Adrenal gland (tissue), 5 donors: ENCODE results near the gene CNTN2.

Source experiments
- POLR2A ChIP-seq, 2 donors: fragments of 450-650 bp; IDR thresholded peaks; one replicate each; pipeline ENCODE4 v1.6.1; 2017; ENCODE audit warnings: antibody characterized with exemption in 2 of 2, mild to moderate bottlenecking in 2 of 2, moderate library complexity in 1 of 2
- TF ChIP-seq, protein P1 (sequence below), 6 experiments: fragments of 450-650 bp in 4 of 6; fragments of 200-600 bp in 2 of 6; sonication (generic) in 1 of 6; IDR thresholded peaks; 1 replicate in 5 of 6; 2 replicates in 1 of 6; pipeline versions ENCODE4 v1.5.1 to v1.8.0; 2016 to 2021; ENCODE audit warnings: antibody characterized with exemption in 6 of 6, mild to moderate bottlenecking in 2 of 6, moderate library complexity in 1 of 6
- donor health status: DM: no; HTN: no; CAD: no.

DNA sequence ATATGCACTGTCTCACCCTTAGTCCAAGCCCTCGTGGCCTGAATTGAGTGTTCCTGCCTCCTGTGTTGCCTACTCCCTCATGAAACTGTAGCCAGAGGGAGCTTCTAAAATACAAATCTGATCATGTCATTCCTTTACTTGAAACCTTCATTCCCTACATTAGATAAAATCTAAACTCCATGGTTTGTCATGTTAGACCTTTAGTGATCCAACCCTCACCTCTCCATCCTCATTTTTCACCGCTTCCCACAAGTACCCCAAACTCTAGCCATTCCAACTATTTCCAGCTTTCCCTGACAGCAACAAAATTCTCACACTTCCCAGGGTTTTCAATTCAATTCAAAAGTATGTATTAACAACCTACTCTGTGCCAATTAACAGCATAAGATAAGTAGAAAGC is 18.3 kb upstream of the CNTN2 start:
- TF ChIP-seq, protein P1, sequence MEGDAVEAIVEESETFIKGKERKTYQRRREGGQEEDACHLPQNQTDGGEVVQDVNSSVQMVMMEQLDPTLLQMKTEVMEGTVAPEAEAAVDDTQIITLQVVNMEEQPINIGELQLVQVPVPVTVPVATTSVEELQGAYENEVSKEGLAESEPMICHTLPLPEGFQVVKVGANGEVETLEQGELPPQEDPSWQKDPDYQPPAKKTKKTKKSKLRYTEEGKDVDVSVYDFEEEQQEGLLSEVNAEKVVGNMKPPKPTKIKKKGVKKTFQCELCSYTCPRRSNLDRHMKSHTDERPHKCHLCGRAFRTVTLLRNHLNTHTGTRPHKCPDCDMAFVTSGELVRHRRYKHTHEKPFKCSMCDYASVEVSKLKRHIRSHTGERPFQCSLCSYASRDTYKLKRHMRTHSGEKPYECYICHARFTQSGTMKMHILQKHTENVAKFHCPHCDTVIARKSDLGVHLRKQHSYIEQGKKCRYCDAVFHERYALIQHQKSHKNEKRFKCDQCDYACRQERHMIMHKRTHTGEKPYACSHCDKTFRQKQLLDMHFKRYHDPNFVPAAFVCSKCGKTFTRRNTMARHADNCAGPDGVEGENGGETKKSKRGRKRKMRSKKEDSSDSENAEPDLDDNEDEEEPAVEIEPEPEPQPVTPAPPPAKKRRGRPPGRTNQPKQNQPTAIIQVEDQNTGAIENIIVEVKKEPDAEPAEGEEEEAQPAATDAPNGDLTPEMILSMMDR (IDR thresholded peaks at IDR 0.05): no peak
- no peak for TF ChIP-seq POLR2A (IDR thresholded peaks at IDR 0.05)
